Endothelial cell (in vitro differentiated cells): ENCODE measurements around the gene SLC35A4. TPM values are rescaled to one million over a fixed set of nuclear protein-coding genes. Genes with fewer than 3 reads are reported as not detected.
A peak's percentile ranks its signal among the peaks of the same experiment; 100 is the strongest.
"Not testable (repeated sequence)": the region's sequence is repeated elsewhere in the genome, so short reads cannot be mapped to it uniquely, and the experiment has no call there.

Source experiments
- DNase-seq: peaks from one replicate; pipeline ENCODE4 v3.0.0; 2021; ENCODE audit warnings: low spot score
- H3K27ac Mint-ChIP-seq: one replicate; pipeline ENCODE4 v1.8.0; 2021; ENCODE audit warnings: mixed read lengths, inconsistent platforms; ENCODE audit not compliant: unreplicated experiment
- H3K27me3 Mint-ChIP-seq: one replicate; pipeline ENCODE4 v1.8.0; 2021; ENCODE audit warnings: mild to moderate bottlenecking, moderate library complexity, mixed read lengths, inconsistent platforms; ENCODE audit not compliant: unreplicated experiment
- H3K36me3 Mint-ChIP-seq: one replicate; pipeline ENCODE4 v1.8.0; 2021; ENCODE audit warnings: mild to moderate bottlenecking, low read depth, mixed read lengths, inconsistent platforms; ENCODE audit not compliant: unreplicated experiment
- H3K4me1 Mint-ChIP-seq: one replicate; pipeline ENCODE4 v1.8.0; 2021; ENCODE audit warnings: mild to moderate bottlenecking, mixed read lengths, inconsistent platforms; ENCODE audit not compliant: unreplicated experiment
- H3K4me3 Mint-ChIP-seq: one replicate; pipeline ENCODE4 v1.8.0; 2021; ENCODE audit warnings: mild to moderate bottlenecking, mixed read lengths, inconsistent platforms; ENCODE audit not compliant: unreplicated experiment
- H3K9me3 Mint-ChIP-seq: one replicate; pipeline ENCODE4 v1.8.0; 2021; ENCODE audit warnings: mixed read lengths, inconsistent platforms; ENCODE audit not compliant: unreplicated experiment
- total RNA-seq: library from RNA; stranded (reverse); fragmentation: NEBNext Ultra II Directional; extraction: Animal tissue kit (Norgen Biotek cat#: 25700); gene quantifications from one replicate; pipeline ENCODE4 v1.2.1, GENCODE V29; 2021; ENCODE audit not compliant: unreplicated experiment
- TF ChIP-seq, protein P1 (sequence below): fragments of 200-600 bp; sonication (generic); IDR thresholded peaks from one replicate; pipeline ENCODE4 v1.5.0; 2021; ENCODE audit warnings: antibody characterized with exemption; ENCODE audit not compliant: unreplicated experiment

The SLC35A4 gene
- total RNA-seq, 1 donor from 2014 or later: 91.2 TPM

GRCh38 chr5:140574165-140574564 is 9.5 kb downstream of the SLC35A4 start:
- Mint-ChIP-seq H3K4me3 (peak overlapping the region; percentile 68), H3K27me3 (peaks cover 9% of the 10 kb centered on the region), H3K27ac (no peak overlapping the region)

GRCh38 chr5:140575309-140575708 is 10.7 kb downstream of the SLC35A4 start:
- H3K9me3 Mint-ChIP-seq: no peaks in the 10 kb centered on the region
- peaks cover 7% of the 10 kb centered on the region for H3K27me3 Mint-ChIP-seq
- peaks cover 17% of the 10 kb centered on the region for H3K36me3 Mint-ChIP-seq
- TF ChIP-seq, protein P1, sequence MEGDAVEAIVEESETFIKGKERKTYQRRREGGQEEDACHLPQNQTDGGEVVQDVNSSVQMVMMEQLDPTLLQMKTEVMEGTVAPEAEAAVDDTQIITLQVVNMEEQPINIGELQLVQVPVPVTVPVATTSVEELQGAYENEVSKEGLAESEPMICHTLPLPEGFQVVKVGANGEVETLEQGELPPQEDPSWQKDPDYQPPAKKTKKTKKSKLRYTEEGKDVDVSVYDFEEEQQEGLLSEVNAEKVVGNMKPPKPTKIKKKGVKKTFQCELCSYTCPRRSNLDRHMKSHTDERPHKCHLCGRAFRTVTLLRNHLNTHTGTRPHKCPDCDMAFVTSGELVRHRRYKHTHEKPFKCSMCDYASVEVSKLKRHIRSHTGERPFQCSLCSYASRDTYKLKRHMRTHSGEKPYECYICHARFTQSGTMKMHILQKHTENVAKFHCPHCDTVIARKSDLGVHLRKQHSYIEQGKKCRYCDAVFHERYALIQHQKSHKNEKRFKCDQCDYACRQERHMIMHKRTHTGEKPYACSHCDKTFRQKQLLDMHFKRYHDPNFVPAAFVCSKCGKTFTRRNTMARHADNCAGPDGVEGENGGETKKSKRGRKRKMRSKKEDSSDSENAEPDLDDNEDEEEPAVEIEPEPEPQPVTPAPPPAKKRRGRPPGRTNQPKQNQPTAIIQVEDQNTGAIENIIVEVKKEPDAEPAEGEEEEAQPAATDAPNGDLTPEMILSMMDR: peak; percentile 18
- DNase-seq: peak; percentile 36
- no peak overlapping the region for H3K27ac Mint-ChIP-seq
- H3K4me3 Mint-ChIP-seq: no peak overlapping the region
- H3K4me1 Mint-ChIP-seq: peaks cover 6% of the 10 kb centered on the region

More at GRCh38 chr5:140574165-140574564, 9.5 kb downstream of the SLC35A4 start:
- peaks cover 20% of the 10 kb centered on the region for H3K36me3 Mint-ChIP-seq
- H3K4me1 Mint-ChIP-seq: peaks cover 6% of the 10 kb centered on the region
- DNase-seq: no peak
- H3K9me3 Mint-ChIP-seq: no peaks in the 10 kb centered on the region
- TF ChIP-seq, protein P1: no peak

DNA sequence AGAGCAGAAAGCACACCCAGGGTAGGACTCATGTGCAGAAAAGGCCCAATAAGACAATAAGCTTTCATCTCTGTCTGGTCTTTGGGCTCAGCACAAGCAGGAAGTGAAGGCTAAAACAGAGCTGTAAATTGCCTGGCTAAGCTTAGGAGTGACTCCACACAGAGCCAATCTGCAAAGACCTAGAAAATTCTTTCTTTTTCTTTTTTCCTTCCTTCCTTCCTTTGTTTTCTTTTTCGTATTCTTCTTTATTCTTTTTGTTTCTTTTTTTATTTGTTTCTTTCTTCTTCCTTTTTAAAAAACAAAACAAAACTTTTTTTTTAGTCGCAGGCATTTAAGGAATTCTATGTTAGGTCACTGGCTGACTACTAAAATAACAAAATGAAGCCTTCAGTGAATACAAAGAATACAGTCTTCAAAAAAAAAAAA is 12.2 kb downstream of the SLC35A4 start:
- H3K4me1 Mint-ChIP-seq: peaks cover 6% of the 10 kb centered on the region
- peaks cover 7% of the 10 kb centered on the region for H3K27me3 Mint-ChIP-seq
- no peaks in the 10 kb centered on the region for H3K9me3 Mint-ChIP-seq
- TF ChIP-seq, protein P1: no peak
- H3K36me3 Mint-ChIP-seq: peaks cover 8% of the 10 kb centered on the region
- H3K27ac Mint-ChIP-seq: peak overlapping the region; percentile 68
- no peak for DNase-seq
- no peak overlapping the region for H3K4me3 Mint-ChIP-seq

DNA sequence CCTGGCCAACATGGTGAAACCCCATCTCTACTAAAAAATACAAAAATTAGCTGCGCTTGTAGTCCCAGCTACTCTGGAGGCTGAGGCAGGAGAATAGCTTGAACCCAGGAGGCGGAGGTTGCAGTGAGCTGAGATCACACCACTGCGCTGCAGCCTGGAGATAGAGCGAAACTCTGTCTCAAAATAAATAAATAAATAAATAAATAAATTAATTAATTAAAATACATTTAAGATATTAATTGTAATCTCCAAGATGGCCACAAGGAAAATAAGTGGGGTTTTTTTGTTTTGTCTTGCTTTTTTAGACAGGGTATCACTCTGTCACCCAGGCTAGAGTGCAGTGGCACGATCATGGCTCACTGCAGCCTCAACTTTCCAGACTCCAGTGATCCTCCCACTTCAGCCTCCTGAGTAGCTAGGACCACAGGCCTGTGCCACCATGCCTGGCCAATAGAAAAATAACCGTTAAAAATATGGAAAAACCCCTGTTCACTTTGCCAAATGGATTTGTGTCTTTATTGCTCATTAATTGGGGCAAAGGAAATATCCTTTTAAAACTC is 14.6 kb downstream of the SLC35A4 start:
- H3K4me3 Mint-ChIP-seq, DNase-seq, H3K4me1 Mint-ChIP-seq, H3K9me3 Mint-ChIP-seq, H3K36me3 Mint-ChIP-seq, H3K27me3 Mint-ChIP-seq, H3K27ac Mint-ChIP-seq: not testable (repeated sequence)
- TF ChIP-seq, protein P1: peak; percentile 69

GRCh38 chr5:140587495-140587894 is 22.9 kb downstream of the SLC35A4 start:
- H3K4me3 Mint-ChIP-seq: no peak overlapping the region
- H3K36me3 Mint-ChIP-seq: no peaks in the 10 kb centered on the region
- H3K9me3 Mint-ChIP-seq: no peaks in the 10 kb centered on the region
- TF ChIP-seq, protein P1: no peak
- no peaks in the 10 kb centered on the region for H3K4me1 Mint-ChIP-seq
- H3K27ac Mint-ChIP-seq: no peak overlapping the region
- DNase-seq: no peak
- H3K27me3 Mint-ChIP-seq: no peaks in the 10 kb centered on the region
